Testis (tissue), 3 donors: ENCODE results near the gene GORASP1. TPM values are rescaled to one million over a fixed set of nuclear protein-coding genes. Genes with fewer than 3 reads are reported as not detected.
A peak's percentile ranks its signal among the peaks of the same experiment; 100 is the strongest.

ENCODE experiments used
- DNase-seq: peaks from one replicate; pipeline ENCODE4 v3.0.0-alpha.2; 2019
- H3K27ac ChIP-seq, 2 donors: fragments of 200-600 bp; sonication (generic); one replicate each; pipeline ENCODE4 v1.5.1; 2019
- H3K27me3 ChIP-seq: fragments of 200-600 bp; sonication (generic); one replicate; pipeline ENCODE4 v1.5.1; 2019
- H3K36me3 ChIP-seq: fragments of 200-600 bp; sonication (generic); one replicate; pipeline ENCODE4 v1.5.1; 2017; ENCODE audit warnings: low read depth; ENCODE audit errors: missing control alignments
- H3K4me1 ChIP-seq: fragments of 200-600 bp; sonication (generic); one replicate; pipeline ENCODE4 v1.5.1; 2019
- H3K4me3 ChIP-seq, 2 donors: fragments of 200-600 bp; sonication (generic); one replicate each; pipeline ENCODE4 v1.5.1; 2017 to 2019
- H3K9me3 ChIP-seq: fragments of 200-600 bp; sonication (generic); one replicate; pipeline ENCODE4 v1.5.1; 2017
- POLR2A ChIP-seq: fragments of 450-650 bp; IDR thresholded peaks from one replicate; pipeline ENCODE4 v1.6.1; 2017; ENCODE audit warnings: antibody characterized with exemption, mild to moderate bottlenecking, moderate library complexity
- WGBS, 2 donors: methylation state at CpG; one replicate each; pipeline ENCODE4 v1.1.5; 2018; 5-methylcytosine and 5-hydroxymethylcytosine counted together
- intact Hi-C: fragments of 100-400 bp; cut with DNase I; formaldehyde crosslinking; loops from one replicate; pipeline ENCODE4 v1.15.1; 2023; ENCODE audit warnings: low total_unique reads
- polyA plus RNA-seq: library from polyadenylated mRNA; stranded (reverse); fragments of 350-450 nt; fragmentation: Illumina TruSeq; extraction: RNeasy Lipid Tissue Mini Kit (QIAGEN cat#74804); gene quantifications from one replicate; pipeline ENCODE4 v1.2.3, GENCODE V29; 2014; ENCODE audit warnings: low read depth, low replicate concordance; ENCODE audit not compliant: insufficient read depth
- total RNA-seq, 2 donors: library from RNA; depleted of rRNA; stranded (reverse); fragments of >200 nt; gene quantifications; one replicate each; pipeline ENCODE4 v1.2.3, GENCODE V29; 2016
- TF ChIP-seq, protein P1 (sequence below), 3 experiments: fragments of 450-650 bp in 2 of 3; fragments of 200-600 bp in 1 of 3; sonication (generic) in 1 of 3; IDR thresholded peaks; one replicate each; pipeline ENCODE4 v1.5.1; 2016 to 2019; ENCODE audit warnings: antibody characterized with exemption in 3 of 3, mild to moderate bottlenecking in 2 of 3, moderate library complexity in 1 of 3

The GORASP1 gene
- total and polyA plus RNA-seq, 3 donors from 2014 or later, result 69.5 to 92.1 (median 75.3) TPM

DNA sequence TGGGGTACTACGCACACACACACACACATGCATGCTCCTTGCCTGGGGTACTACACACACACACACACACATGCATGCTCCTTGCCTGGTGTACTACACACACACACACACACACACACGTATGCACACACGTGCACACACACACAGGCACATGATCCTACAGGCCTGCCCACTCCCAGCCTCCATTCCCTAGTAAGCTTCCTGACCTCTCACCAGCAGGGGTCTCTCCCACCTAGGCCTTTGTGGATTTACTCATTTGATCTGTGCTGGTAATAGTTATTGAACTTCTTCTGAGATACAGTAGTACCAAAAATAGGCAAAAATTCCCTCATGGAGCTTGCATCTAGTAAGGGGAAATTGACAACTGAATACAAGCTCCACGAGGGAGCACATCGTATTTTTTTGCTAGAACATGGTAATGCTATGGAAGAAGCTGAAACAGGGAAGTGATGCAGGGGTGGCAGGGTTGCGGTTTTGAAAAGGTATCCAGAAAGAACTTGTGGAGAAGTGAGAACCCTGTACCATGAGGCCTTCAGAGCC is 19.2 kb upstream of the GORASP1 start:
- WGBS, 2 donors, result 47 to 68% methylated on average over 5 to 6 of the region's 6 CpGs
- no peak overlapping the region for H3K27ac ChIP-seq

DNA sequence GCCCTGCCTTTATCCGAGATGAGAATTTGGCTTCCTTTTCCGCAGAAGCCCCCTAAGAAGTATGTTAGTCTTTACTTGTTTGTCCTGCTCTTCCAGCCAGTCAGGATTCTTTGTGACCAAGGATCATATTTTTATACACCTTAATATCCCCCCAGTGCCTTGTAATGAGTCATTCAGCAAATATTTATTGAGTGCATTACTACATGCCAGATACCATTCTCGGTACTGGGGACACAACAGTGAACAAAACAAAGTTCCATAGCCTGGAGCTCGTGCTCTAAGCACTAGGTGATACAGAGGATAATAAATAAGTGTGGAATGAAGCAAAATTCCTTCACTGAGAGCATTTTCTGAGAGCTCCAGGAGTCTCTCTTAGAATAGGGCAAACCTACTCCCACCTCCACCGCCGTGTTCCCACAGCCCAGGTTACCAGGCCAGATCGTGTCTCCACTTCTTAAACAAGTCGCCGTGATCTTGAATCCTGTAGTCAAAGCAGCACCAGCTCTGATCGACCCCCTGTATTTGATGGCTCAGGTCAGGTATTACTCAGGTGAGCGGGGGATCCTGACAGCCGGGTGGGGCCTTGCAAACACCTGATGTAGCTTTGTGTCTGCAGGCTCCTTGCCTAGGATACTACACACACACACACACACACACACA is 18.5 kb upstream of the GORASP1 start:
- intact Hi-C loops, result loop anchor here (5.0 to 10.0 kb wide), 2 partner anchors 69 to 161 kb away; partner anchors contain the start of gene XIRP1
- no peak overlapping the region for H3K27ac ChIP-seq

More for the DNA sequence above, 19.2 kb upstream of the GORASP1 start:
- no peaks in the 10 kb centered on the region for H3K9me3 ChIP-seq
- H3K27me3 ChIP-seq, result no peaks in the 10 kb centered on the region
- intact Hi-C loops, result loop anchor here (5.0 to 10.0 kb wide), 2 partner anchors 68 to 161 kb away; partner anchors contain the start of gene XIRP1
- DNase-seq, result peak; percentile 47
- no peak overlapping the region for H3K4me3 ChIP-seq
- H3K36me3 ChIP-seq, result no peaks in the 10 kb centered on the region
- TF ChIP-seq POLR2A, result no peak
- TF ChIP-seq, protein P1, sequence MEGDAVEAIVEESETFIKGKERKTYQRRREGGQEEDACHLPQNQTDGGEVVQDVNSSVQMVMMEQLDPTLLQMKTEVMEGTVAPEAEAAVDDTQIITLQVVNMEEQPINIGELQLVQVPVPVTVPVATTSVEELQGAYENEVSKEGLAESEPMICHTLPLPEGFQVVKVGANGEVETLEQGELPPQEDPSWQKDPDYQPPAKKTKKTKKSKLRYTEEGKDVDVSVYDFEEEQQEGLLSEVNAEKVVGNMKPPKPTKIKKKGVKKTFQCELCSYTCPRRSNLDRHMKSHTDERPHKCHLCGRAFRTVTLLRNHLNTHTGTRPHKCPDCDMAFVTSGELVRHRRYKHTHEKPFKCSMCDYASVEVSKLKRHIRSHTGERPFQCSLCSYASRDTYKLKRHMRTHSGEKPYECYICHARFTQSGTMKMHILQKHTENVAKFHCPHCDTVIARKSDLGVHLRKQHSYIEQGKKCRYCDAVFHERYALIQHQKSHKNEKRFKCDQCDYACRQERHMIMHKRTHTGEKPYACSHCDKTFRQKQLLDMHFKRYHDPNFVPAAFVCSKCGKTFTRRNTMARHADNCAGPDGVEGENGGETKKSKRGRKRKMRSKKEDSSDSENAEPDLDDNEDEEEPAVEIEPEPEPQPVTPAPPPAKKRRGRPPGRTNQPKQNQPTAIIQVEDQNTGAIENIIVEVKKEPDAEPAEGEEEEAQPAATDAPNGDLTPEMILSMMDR (IDR thresholded peaks at IDR 0.05), result peak; percentile 24 to 37 (median 36)
- no peaks in the 10 kb centered on the region for H3K4me1 ChIP-seq

DNA sequence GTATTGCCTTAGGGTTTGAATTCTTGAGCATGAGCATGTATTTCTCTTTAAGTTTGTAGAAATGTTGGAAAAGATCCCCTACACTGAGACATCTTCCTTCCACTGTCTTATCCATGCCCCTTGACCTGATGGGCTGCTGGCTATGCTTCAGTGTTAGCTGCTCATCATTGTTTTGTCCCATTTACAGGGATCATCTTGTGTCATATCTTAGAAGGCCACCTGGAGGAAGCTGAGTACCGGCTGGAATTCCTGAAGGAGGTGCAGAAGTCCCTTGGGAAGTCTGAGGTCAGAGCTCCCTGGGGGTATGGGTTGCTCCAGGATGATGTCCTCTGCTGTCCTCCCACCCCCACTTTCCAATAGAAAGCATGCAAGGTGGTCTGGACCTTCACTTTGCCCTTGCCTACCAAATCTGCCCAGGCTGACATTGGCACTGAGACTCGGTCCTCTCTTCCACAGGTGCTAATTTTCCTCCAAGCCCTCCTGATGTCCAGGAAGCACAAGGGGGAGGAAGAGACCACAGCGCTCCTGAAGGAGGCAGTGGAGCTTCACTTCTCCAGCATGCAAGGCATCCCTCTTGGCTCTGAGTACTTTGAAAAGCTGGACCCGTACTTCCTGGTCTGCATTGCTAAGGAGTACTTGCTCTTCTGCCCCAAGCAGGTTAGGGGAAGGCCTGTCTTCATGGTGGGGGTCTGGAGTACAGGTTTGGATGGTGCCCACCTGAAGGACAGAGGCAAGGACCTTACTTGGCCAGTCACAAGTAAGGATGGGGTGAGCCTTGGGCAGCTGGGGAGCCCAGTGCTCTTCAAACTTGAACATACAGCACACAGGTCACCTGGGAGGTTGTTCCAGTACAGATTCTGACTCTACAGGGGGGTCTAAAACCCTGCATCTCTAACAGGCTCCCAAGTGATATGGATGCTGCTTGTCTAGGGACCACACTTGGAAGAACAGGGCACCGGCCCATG is 17.7 kb upstream of the GORASP1 start:
- no peaks in the 10 kb centered on the region for H3K27me3 ChIP-seq
- H3K9me3 ChIP-seq, result no peaks in the 10 kb centered on the region
- H3K27ac ChIP-seq, result no peak overlapping the region
- no peaks in the 10 kb centered on the region for H3K36me3 ChIP-seq
- H3K4me3 ChIP-seq, result no peak overlapping the region
- TF ChIP-seq, protein P1 (IDR thresholded peaks at IDR 0.05), result no peak
- no peak for TF ChIP-seq POLR2A
- intact Hi-C loops, result loop anchor here (5.0 to 10.0 kb wide), 2 partner anchors 70 to 162 kb away; partner anchors contain the start of gene XIRP1
- WGBS, 2 donors, result 75 to 91% methylated on average over 5 of the region's 5 CpGs
- H3K4me1 ChIP-seq, result no peaks in the 10 kb centered on the region
- DNase-seq, result no peak

More for the DNA sequence above, 18.5 kb upstream of the GORASP1 start:
- WGBS, 2 donors, result 75 to 79% methylated on average over 11 to 12 of the region's 12 CpGs
- Histone ChIP-seq H3K27me3 (no peaks in the 10 kb centered on the region), H3K4me1 (no peaks in the 10 kb centered on the region), H3K9me3 (no peaks in the 10 kb centered on the region), H3K4me3 (no peak overlapping the region), H3K36me3 (no peaks in the 10 kb centered on the region)
- TF ChIP-seq POLR2A, result no peak
- TF ChIP-seq, protein P1 (IDR thresholded peaks at IDR 0.05), result no peak
- no peak for DNase-seq

DNA sequence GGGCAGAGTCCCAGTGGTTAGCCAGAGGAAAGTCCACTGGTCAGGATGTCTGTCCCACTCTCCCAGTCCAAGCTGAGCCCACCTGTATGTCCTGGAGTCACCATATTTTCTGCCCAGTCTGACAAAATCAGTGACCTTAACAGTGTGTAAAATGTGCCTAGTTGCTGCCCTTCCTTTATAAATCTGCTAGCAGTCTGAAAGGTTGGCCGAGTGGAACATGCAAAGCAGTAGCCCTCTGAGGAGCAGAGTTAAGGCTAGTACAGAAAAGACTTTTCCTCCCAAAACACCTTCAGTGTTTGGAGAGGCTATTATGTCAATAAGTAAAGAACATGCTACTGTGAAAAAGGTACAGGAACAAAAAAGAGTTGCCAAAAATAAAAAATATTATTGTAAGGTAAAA is 15.4 kb upstream of the GORASP1 start:
- H3K27ac ChIP-seq, result no peak overlapping the region
- TF ChIP-seq, protein P1 (IDR thresholded peaks at IDR 0.05), result no peak
- TF ChIP-seq POLR2A, result no peak
- intact Hi-C loops, result loop anchor here (10.0 kb wide), 1 partner anchor 72 kb away; the partner anchor contains the start of gene XIRP1
- H3K27me3 ChIP-seq, result no peaks in the 10 kb centered on the region
- no peak for DNase-seq
- H3K9me3 ChIP-seq, result no peaks in the 10 kb centered on the region
- WGBS, 2 donors, result 86 to 89% methylated on average over 1 of the region's 1 CpG
- H3K4me1 ChIP-seq, result no peaks in the 10 kb centered on the region
- H3K36me3 ChIP-seq, result no peaks in the 10 kb centered on the region
- no peak overlapping the region for H3K4me3 ChIP-seq
